Nucleus accumbens (tissue), 56 donors: Measurements from ENCODE around the gene PROP1.
A peak's percentile ranks its signal among the peaks of the same experiment; 100 is the strongest.
"Not testable (repeated sequence)": the region's sequence is repeated elsewhere in the genome, so short reads cannot be mapped to it uniquely, and the experiment has no call there.

Experiments used
- DNase-seq, 56 donors: peaks; one replicate each; lab custom pipeline; 2025; lab: John Stamatoyannopoulos, UW

The PROP1 gene

DNA sequence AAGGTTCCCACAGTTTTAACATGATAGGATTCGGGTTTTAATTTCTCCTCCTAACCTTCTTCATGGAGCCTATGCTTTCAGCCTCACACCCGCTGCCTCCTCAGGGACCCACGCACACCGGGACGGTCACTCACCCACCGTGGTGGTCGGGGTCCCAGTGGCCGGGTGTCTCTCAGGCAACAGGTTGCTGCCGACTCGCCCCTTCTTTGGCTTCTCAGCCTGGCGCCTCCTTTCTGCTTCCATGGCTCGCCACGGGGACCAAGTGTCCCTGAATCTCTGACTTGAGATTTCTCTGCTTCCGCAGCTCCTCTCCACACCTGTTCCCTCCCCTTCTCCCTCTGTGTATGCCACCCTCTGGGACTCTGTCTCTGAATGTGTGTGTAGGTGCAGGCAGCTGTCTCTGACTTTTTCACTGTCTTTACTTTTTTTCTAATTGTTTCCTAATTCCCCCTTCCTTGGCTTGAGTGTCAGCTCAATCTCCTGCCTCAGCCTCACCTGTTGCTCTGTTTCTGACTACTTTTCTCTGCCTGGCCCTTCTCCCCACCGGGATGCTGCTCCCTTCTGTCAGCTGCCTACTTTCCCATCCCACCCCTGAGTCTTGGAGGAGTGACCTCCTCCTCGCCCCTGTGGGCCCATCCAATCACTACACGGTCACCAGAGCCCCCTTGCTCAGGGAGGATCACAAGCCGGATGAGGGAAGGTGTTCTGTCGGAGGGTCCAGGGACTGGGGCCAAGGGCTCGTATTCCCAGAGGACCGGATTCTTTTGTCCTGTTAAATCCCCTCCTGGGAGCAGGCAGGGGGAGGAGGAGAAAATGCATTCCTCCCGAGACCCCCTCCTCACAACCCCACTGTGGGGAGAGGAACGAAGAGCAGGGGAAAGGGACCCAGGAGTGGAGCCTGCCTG lies at the start of gene PROP1:
Gene PROP1 (minus strand): TSS at position 552 of the 905 bp plus-strand sequence. CDS start 309 bp downstream, at position 243.
- DNase-seq, result peak in 2 of 56 donors; percentile 7 to 9

- DNase-seq, result not testable (repeated sequence)
Observed at GRCh38 chr5:178019379-178020030, 23.5 kb upstream of the PROP1 start.

GRCh38 chr5:178012758-178013157 lies 16.7 kb upstream of the PROP1 start:
- not testable (repeated sequence) for DNase-seq

DNA sequence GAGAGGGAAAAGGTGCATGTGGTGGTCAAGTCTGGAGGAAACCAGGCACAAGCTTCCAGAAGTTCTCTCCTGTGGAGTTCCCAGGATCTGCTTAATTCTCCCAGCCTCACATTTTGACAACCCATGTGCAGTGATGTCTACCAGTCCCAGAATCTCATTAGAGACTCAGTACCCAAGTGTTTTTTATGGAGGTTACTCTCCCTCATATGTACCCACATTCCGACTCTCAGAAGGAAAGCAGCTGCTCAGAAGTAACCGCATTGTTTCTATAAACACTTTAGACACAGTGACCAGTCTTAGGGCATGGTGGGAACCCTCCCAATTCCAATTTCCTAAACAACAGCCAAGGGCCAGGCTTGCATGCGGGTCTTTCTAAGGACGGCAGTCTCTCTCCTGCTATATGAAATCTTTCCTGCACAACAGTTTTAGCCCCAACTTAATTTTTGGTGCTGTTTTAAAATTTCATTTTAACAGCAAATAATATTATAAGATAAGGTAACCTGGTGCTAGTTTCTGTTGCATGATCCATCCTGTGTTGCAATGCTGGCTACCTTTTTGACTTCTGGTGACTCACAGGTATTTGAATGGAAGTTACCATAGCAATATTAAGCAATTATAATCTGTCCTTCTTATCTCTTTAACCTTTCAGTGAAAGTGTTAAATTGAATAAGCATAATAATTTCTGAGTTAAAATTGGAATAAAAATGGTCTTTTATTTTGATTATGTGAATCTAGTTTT lies 15.9 kb upstream of the PROP1 start:
- DNase-seq, result not testable (repeated sequence)

DNA sequence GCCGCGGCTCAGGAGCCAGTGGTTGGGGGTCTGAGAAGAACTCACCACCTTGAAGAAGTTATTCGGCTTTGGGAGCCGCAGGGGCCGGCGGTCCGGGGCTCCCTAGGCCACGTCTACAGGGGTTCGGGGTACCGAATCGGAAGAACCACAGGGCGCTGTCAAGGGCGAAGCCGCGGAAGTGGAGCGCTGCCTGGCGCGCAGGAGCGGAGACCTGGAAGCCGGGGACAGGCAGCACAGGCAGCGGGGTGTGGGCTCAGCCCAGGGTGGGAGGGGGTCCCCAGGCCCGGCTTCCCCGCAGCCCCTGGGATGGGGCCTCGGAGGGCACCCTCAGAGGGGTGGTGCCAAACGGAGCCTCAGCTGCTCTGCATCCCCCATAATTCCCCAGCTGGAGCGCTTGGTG lies 11.2 kb upstream of the PROP1 start:
- DNase-seq, result not testable (repeated sequence)

- DNase-seq, result peak in 6 of 56 donors; percentile 2 to 27 (median 14)
Observed at GRCh38 chr5:178006536-178007231, 10.6 kb upstream of the PROP1 start.

DNA sequence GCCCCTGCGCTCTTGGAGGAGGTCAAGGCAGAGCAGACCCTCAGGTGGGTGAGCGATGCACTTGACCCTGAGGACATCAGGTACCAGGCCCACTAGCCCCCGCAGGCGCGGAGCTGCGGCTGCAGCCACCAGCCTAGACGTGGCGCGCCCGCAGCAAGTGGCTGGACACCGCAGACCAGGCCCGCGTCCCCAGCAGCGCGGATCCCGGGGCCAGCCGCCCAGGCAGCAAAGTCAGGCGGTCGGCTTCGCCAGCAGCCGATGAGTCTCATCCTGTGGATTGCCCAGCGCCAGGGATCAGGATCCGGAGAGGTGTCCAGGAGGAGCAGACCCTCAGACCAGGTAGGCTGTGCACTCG lies 10.1 kb upstream of the PROP1 start:
- not testable (repeated sequence) for DNase-seq

DNA sequence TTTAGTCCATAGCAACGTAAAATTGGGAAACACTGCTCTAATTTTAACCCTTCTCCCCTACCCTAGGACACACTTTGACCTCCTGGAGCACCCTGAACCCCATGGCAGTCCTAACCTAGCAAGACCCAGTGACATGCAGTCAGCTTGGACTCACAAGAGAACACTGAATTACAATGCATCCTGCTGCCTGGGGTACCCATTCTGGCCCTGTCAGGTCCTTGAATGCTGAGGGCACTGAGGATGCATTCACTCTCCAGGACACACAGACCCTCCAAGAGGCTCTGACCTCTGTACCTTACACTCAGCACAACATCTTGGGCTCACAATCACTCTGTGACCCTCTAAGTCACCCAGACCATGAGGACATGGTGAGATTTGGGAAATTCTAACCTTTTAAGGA lies 1.8 kb upstream of the PROP1 start:
- no peak for DNase-seq

GRCh38 chr5:177997319-177997670 lies 1.3 kb upstream of the PROP1 start:
- DNase-seq, result peak in 14 of 56 donors; percentile 10 to 64 (median 35)

GRCh38 chr5:177996660-177997318 lies 747 bp upstream of the PROP1 start:
- no peak for DNase-seq

- DNase-seq, result no peak
Observed at GRCh38 chr5:177994561-177995190, 1.4 kb downstream of the PROP1 start.

GRCh38 chr5:177994063-177994462 lies 2.0 kb downstream of the PROP1 start:
- no peak for DNase-seq

DNA sequence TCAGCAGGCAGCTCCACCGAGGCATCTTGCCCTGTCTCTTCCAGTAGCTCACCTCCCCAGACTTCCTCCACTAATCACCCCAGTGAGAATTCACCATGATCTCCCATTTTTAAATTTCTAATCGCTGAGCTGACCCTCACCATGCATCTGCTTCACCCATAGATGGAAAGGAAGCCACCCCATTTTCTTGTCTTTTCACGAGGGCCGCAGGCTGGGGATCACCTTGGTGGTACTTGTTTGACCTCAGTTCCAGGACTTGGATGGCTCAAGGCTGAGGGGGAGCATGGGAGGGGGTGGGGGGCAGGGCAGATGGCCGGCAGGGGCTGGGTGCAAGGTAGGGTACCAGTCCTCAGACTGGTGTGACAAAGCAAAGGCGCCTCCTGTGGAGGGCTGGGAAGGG lies 3.6 kb downstream of the PROP1 start:
- DNase-seq, result no peak

GRCh38 chr5:177988989-177989625 lies 6.9 kb downstream of the PROP1 start:
- no peak for DNase-seq

DNA sequence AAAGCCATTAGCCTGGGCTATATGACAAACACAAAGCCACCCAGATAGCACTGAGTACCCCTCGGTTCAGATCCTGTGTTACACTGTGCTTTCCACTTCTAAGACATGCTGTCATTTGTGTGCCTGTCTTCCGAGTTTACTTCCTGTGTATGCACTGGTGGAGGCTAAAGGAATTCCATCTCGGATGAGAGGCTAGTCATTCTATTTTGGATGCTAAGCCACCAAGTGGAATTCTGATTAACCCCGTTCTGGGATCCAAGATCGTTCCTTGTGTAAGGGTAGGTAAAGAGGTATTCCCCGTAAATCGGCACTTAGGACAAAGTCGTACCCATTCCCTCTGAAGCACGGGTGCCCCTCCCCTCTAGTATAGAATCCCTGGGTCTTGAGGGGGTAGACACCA lies 8.7 kb downstream of the PROP1 start:
- DNase-seq, result no peak

DNA sequence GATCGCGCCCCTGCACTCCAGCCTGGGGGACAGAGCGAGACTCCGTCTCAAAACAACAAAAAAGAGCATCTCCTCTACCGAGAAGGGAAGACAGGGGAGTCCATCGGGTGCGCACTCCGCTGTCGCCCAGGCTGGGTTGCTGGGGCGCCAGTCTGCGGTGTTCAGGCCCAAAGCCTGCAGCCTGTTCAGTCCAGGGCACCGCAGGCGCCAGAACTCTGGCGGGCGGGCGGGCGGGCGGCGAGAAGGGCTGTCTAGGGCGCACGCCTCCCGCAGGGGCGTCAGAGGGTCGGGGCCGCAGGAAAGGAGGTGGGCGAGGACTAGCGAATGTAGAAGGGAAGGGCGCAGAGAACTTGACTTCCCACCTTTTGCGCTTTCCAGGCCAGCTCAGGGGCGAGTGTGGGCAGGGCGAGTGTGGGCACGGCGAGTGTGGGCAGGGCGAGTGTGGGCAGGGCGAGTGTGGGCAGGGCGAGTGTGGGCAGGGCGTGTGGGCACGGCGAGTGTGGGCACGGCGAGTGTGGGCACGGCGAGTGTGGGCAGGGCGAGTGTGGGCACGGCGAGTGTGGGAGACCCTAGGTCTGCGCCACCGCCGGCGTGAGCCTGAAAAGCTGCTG lies 10.5 kb downstream of the PROP1 start:
- DNase-seq, result no peak

DNA sequence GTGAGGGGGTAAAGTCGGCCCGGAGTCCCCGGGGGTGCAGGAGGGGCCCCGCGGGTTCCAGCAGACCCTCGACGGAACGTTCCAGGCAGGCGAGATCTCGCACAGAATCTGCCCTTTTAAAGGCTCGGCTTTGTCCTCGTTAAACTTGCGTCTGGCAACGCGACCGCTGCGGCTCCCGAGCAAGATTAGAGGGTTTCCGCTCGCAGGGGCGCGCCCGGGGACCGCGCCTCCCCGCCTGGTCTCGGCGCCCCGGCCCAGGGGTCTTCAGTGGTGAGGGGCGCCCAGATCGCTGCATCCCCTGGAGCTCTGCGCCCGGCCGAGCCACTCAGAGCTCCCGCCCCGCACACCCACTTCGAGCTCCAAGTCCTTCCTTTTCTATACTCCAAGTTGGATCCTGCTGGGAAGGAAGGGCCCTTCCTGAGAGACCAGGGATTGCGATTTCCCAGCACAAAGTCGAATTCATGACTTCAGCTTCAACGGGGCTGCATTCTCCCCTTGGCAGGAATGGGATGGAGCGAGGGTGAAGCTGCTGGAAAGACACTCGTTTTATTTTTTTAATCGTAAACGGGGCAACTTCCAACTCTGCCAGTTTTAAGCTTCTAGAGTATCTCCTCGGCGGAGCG lies 11.3 kb downstream of the PROP1 start:
- no peak for DNase-seq
